MCF 10A (cell line): ENCODE results near the gene SMLR1. TPM values are rescaled to one million over a fixed set of nuclear protein-coding genes. Genes with fewer than 3 reads are reported as not detected.

Experiments used
- Bru-seq: library from RNA; stranded (reverse); fragments of 400-500 nt; gene quantifications from one replicate; lab custom pipeline; 2021; lab: Mats Ljungman, UMichigan
- BruChase-seq, 2 experiments: library from RNA; stranded (reverse); fragments of 400-500 nt; gene quantifications; one replicate each; lab custom pipeline; 2021; lab: Mats Ljungman, UMichigan
- BruUV-seq: library from RNA; stranded (reverse); fragments of 400-500 nt; replicated peaks from 2 replicates; lab custom pipeline; 2021; lab: Mats Ljungman, UMichigan
- CTCF ChIA-PET: fragments of 300-600 bp; sonication (Branson Sonifier 250); formaldehyde crosslinking; extraction: SDS; loops from one replicate; lab custom pipeline; 2021; ENCODE audit warnings: antibody characterized with exemption, inconsistent platforms; lab: Yijun Ruan, JAX
- POLR2A ChIA-PET: fragments of 300-600, 350-650 bp; sonication (Branson Sonifier 250); formaldehyde crosslinking; extraction: SDS; loops from one replicate; lab custom pipeline; 2020; ENCODE audit warnings: antibody characterized with exemption, inconsistent platforms; lab: Yijun Ruan, JAX
- DNase-seq: peaks from one replicate; pipeline ENCODE4 v3.0.0-alpha.2; 2018; ENCODE audit not compliant: unreplicated experiment
- H3K27ac Mint-ChIP-seq: one replicate; pipeline ENCODE4 v1.8.0; 2022; ENCODE audit warnings: mild to moderate bottlenecking, low read depth, mixed read lengths; ENCODE audit not compliant: unreplicated experiment
- H3K27me3 Mint-ChIP-seq: one replicate; pipeline ENCODE4 v1.8.0; 2022; ENCODE audit warnings: mixed read lengths; ENCODE audit not compliant: insufficient read depth, unreplicated experiment
- H3K36me3 Mint-ChIP-seq: one replicate; pipeline ENCODE4 v1.8.0; 2022; ENCODE audit warnings: mild to moderate bottlenecking, moderate library complexity, mixed read lengths; ENCODE audit not compliant: insufficient read depth, unreplicated experiment
- H3K4me1 Mint-ChIP-seq: one replicate; pipeline ENCODE4 v1.8.0; 2022; ENCODE audit warnings: mixed read lengths; ENCODE audit not compliant: insufficient read depth, unreplicated experiment
- H3K4me3 Mint-ChIP-seq: one replicate; pipeline ENCODE4 v1.8.0; 2022; ENCODE audit warnings: mild to moderate bottlenecking, moderate library complexity, mixed read lengths; ENCODE audit not compliant: unreplicated experiment
- H3K9me3 Mint-ChIP-seq: one replicate; pipeline ENCODE4 v1.8.0; 2022; ENCODE audit warnings: mixed read lengths; ENCODE audit not compliant: unreplicated experiment
- CTCF ChIP-seq: fragments of 200-600 bp; IDR thresholded peaks from one replicate; pipeline ENCODE4 v1.8.0; 2022; ENCODE audit warnings: antibody characterized with exemption, mild to moderate bottlenecking; ENCODE audit not compliant: unreplicated experiment
- intact Hi-C: fragments of 100-400 bp; cut with micrococcal nuclease; formaldehyde crosslinking; loops from 2 replicates; pipeline ENCODE4 v1.14.1; 2022
- long read RNA-seq: library from polyadenylated mRNA; stranded (forward); transcript quantifications from one replicate; pipeline ENCODE4 v2.0.0, GENCODE V29; 2022
- total RNA-seq: library from RNA; stranded (reverse); gene quantifications from 2 replicates; pipeline ENCODE4 v1.2.3, GENCODE V29; 2022

Gene SMLR1
- total RNA-seq, result not detected in 2 replicates
- Bru-seq, nascent RNA, result not detected
- not detected for BruChase-seq, experiment 1, labeled RNA remaining after a 6-hour chase
- BruChase-seq, experiment 2, labeled RNA remaining after a 2-hour chase, result not detected
- long read RNA-seq, result 0 reads

DNA sequence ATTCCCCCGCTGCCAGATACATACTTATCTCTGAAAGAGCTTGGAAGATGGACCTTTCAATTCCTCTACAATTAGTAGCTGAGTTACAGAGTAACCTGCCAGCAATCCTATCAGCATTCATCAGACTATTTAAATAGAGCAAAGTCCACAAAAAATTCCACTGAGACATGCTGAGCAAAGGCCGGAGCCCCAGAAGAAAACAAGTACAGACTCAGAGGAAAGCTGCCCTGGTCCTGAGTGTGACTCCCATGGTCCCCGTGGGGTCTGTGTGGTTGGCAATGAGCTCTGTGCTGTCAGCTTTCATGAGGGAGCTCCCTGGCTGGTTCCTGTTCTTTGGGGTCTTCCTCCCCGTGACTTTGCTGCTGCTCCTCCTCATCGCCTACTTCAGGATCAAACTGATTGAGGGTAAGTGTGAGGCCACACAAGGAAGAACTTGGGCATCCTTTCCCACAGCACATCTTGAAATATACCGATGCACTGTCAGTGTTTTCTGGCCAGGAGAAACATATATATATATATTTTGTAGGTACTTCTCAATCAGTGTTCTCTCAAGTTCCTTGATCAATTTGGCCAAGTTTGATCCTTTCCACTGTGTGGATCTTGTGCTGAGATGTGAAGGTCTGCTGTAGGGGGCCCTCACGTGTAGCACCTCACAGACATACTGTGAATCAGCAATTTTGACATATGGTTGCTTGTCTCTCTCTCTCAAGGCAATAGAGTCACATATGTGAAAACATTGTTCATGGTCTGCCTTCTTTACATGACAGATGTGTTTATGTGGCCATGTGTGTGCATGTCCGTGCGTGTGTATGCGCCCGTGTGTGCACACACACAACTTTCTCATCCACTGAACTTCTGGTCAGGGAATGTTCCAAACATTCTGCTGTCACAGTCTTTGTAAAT is at the start of gene SMLR1:
Gene SMLR1 (plus strand): TSS at position 160 of the 903 bp plus-strand sequence. CDS start 8 bp downstream, at position 168.
- ChIA-PET POLR2A (no interaction called here), CTCF (interaction anchor here (0.6 to 0.9 kb wide), 3 partner anchors 10 to 533 kb away, joined by 3 read pairs; no protein-coding TSS in a partner anchor)
- H3K27me3 Mint-ChIP-seq, result peaks cover 11% of the 10 kb centered on the region
- H3K4me1 Mint-ChIP-seq, result no peaks in the 10 kb centered on the region
- no peak for DNase-seq
- H3K9me3 Mint-ChIP-seq, result no peaks in the 10 kb centered on the region
- no peak for TF ChIP-seq CTCF
- no peak within 1 kb of the TSS for H3K27ac Mint-ChIP-seq
- H3K36me3 Mint-ChIP-seq, result no peaks in the 10 kb centered on the region
- no TSS peak for BruUV-seq
- no peak within 1 kb of the TSS for H3K4me3 Mint-ChIP-seq
- intact Hi-C loops, result no loop called here

- intact Hi-C loops, result no loop called here
- H3K27ac Mint-ChIP-seq, result no peak overlapping the region
- no peaks in the 10 kb centered on the region for H3K4me1 Mint-ChIP-seq
- H3K4me3 Mint-ChIP-seq, result no peak overlapping the region
- DNase-seq, result no peak
- POLR2A ChIA-PET, result no interaction called here
- no peaks in the 10 kb centered on the region for H3K36me3 Mint-ChIP-seq
- TF ChIP-seq CTCF, result no peak
- H3K9me3 Mint-ChIP-seq, result peaks cover 7% of the 10 kb centered on the region
- CTCF ChIA-PET, result interaction anchor here (0.7 to 0.8 kb wide), 2 partner anchors 379 to 530 kb away, joined by 3 read pairs; no protein-coding TSS in a partner anchor
- BruUV-seq, result no TSS peak
- H3K27me3 Mint-ChIP-seq, result peaks cover 12% of the 10 kb centered on the region
Measured at GRCh38 chr6:130778946-130779657, 48.1 kb upstream of the SMLR1 start.

- intact Hi-C loops, result no loop called here
- H3K36me3 Mint-ChIP-seq, result no peaks in the 10 kb centered on the region
- H3K27ac Mint-ChIP-seq, result no peak overlapping the region
- peaks cover 17% of the 10 kb centered on the region for H3K27me3 Mint-ChIP-seq
- POLR2A ChIA-PET, result no interaction called here
- no peak for DNase-seq
- no peak for TF ChIP-seq CTCF
- CTCF ChIA-PET, result interaction anchor here (0.7 kb wide), 1 partner anchor 380 kb away, joined by 3 read pairs; no protein-coding TSS in a partner anchor
- H3K4me1 Mint-ChIP-seq, result no peaks in the 10 kb centered on the region
- H3K9me3 Mint-ChIP-seq, result peaks cover 7% of the 10 kb centered on the region
- no peak overlapping the region for H3K4me3 Mint-ChIP-seq
- no TSS peak for BruUV-seq
Measured at GRCh38 chr6:130779658-130780033, 47.6 kb upstream of the SMLR1 start.

- Mint-ChIP-seq H3K27me3 (peaks cover 22% of the 10 kb centered on the region), H3K4me3 (no peak overlapping the region), H3K4me1 (no peaks in the 10 kb centered on the region), H3K9me3 (peaks cover 7% of the 10 kb centered on the region), H3K36me3 (no peaks in the 10 kb centered on the region), H3K27ac (no peak overlapping the region)
- ChIA-PET POLR2A (no interaction called here), CTCF (interaction anchor here (0.7 kb wide), 1 partner anchor 380 kb away, joined by 3 read pairs; no protein-coding TSS in a partner anchor)
- no peak for TF ChIP-seq CTCF
- no peak for DNase-seq
- no TSS peak for BruUV-seq
- intact Hi-C loops, result no loop called here
Measured at GRCh38 chr6:130780122-130780521, 47.1 kb upstream of the SMLR1 start.
